Measurements from ENCODE around the gene ATXN1.

DNA sequence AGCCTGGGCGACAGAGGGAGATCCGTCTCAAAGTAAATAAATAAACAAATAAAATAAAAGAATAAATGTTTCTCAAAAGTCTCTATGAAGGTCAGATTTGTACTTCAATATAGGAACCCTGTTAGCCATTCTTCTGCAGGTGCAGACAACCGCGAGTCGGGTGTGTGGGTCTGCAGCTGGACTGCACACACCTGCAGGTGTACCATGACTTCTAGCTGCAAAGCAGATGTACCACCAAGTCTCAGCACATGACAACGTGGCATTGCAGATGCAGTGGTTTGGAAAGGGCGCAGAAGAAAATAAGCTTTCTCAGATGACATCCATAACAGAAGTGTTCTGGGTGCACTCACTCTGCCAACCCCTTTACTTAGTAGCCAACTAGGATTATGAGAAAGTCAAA, 239.7 kb downstream of the ATXN1 start:
- TF ChIP-seq, protein P1, sequence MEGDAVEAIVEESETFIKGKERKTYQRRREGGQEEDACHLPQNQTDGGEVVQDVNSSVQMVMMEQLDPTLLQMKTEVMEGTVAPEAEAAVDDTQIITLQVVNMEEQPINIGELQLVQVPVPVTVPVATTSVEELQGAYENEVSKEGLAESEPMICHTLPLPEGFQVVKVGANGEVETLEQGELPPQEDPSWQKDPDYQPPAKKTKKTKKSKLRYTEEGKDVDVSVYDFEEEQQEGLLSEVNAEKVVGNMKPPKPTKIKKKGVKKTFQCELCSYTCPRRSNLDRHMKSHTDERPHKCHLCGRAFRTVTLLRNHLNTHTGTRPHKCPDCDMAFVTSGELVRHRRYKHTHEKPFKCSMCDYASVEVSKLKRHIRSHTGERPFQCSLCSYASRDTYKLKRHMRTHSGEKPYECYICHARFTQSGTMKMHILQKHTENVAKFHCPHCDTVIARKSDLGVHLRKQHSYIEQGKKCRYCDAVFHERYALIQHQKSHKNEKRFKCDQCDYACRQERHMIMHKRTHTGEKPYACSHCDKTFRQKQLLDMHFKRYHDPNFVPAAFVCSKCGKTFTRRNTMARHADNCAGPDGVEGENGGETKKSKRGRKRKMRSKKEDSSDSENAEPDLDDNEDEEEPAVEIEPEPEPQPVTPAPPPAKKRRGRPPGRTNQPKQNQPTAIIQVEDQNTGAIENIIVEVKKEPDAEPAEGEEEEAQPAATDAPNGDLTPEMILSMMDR (IDR thresholded peaks at IDR 0.05; ENCODE audit: low read depth, low read length) = no peak
- TF ChIP-seq EZH2phosphoT487 (IDR thresholded peaks at IDR 0.05; ENCODE audit: low read depth) = no peak
